GM19239 (cell line): ENCODE results near the gene PDAP1.
"Not testable (repeated sequence)": the region's sequence is repeated elsewhere in the genome, so short reads cannot be mapped to it uniquely, and the experiment has no call there.

ENCODE experiments used
- DNase-seq: peaks from one replicate; pipeline ENCODE4 v3.0.0; 2011; ENCODE audit warnings: low spot score; ENCODE audit not compliant: insufficient read length
- FAIRE-seq: peaks from 2 replicates; lab custom pipeline; 2011; peaks lifted over from hg19 to GRCh38; lab: Jason Lieb, UNC

Gene PDAP1

GRCh38 chr7:99397297-99397983 lies 11.0 kb downstream of the PDAP1 start:
- no peak for FAIRE-seq
- no peak for DNase-seq

- DNase-seq = no peak
- FAIRE-seq = no peak
These were observed 11.7 kb downstream of the PDAP1 start for GRCh38 chr7:99396418-99397296.

GRCh38 chr7:99395616-99396327 lies 12.6 kb downstream of the PDAP1 start:
- no peak for DNase-seq
- no peak for FAIRE-seq

GRCh38 chr7:99394188-99394502 lies 14.3 kb downstream of the PDAP1 start:
- FAIRE-seq = no peak
- no peak for DNase-seq

GRCh38 chr7:99393355-99394187 lies 14.8 kb downstream of the PDAP1 start:
- DNase-seq = no peak
- FAIRE-seq = no peak

- FAIRE-seq = no peak
- no peak for DNase-seq
These were observed 15.6 kb downstream of the PDAP1 start for GRCh38 chr7:99392659-99393354.

GRCh38 chr7:99392046-99392445 lies 16.4 kb downstream of the PDAP1 start:
- FAIRE-seq (no peak), DNase-seq (no peak)

- FAIRE-seq = no peak
- no peak for DNase-seq
These were observed 17.3 kb downstream of the PDAP1 start for GRCh38 chr7:99390941-99391602.

GRCh38 chr7:99389772-99390171 lies 18.6 kb downstream of the PDAP1 start:
- no peak for FAIRE-seq

GRCh38 chr7:99387912-99388311 lies 20.5 kb downstream of the PDAP1 start:
- DNase-seq (no peak), FAIRE-seq (no peak)

More at GRCh38 chr7:99389772-99390171, 18.6 kb downstream of the PDAP1 start:
- no peak for DNase-seq

- not testable (repeated sequence) for DNase-seq, FAIRE-seq
These were observed 21.2 kb downstream of the PDAP1 start for GRCh38 chr7:99387239-99387635.

GRCh38 chr7:99386584-99387238 lies 21.7 kb downstream of the PDAP1 start:
- no peak for FAIRE-seq
- no peak for DNase-seq

GRCh38 chr7:99385564-99385963 lies 22.8 kb downstream of the PDAP1 start:
- DNase-seq (no peak), FAIRE-seq (no peak)

- DNase-seq = no peak
- FAIRE-seq = no peak
These were observed 23.9 kb downstream of the PDAP1 start for GRCh38 chr7:99384523-99384922.

GRCh38 chr7:99383791-99384370 lies 24.5 kb downstream of the PDAP1 start:
- FAIRE-seq = no peak
- DNase-seq = no peak

- FAIRE-seq (no peak), DNase-seq (no peak)
These were observed 25.2 kb downstream of the PDAP1 start for GRCh38 chr7:99383203-99383602.

- FAIRE-seq = no peak
- no peak for DNase-seq
These were observed 26.7 kb downstream of the PDAP1 start for GRCh38 chr7:99381664-99382075.
